Mucosa of descending colon (tissue), 3 donors: ENCODE data around the gene SEC24D. TPM values are rescaled to one million over a fixed set of nuclear protein-coding genes. Genes with fewer than 3 reads are reported as not detected.

Experiments used
- ATAC-seq: fragments of 200-7000 bp; cut with Tn5 transposase; one replicate; pipeline ENCODE4 v1.9.1; 2020; ENCODE audit warnings: mild to moderate bottlenecking, moderate library complexity
- DNase-seq, 3 donors: peaks; one replicate each; pipeline ENCODE4 v3.0.0-alpha.2; 2020
- H3K36me3 ChIP-seq: fragments of 200-600 bp; one replicate; pipeline ENCODE4 v1.8.0; 2021; ENCODE audit warnings: low read depth, mild to moderate bottlenecking
- H3K4me1 ChIP-seq: fragments of 200-600 bp; one replicate; pipeline ENCODE4 v1.8.0; 2021; ENCODE audit warnings: low read depth, mild to moderate bottlenecking
- H3K4me3 ChIP-seq: fragments of 200-600 bp; one replicate; pipeline ENCODE4 v1.8.0; 2021; ENCODE audit warnings: mild to moderate bottlenecking
- H3K9me3 ChIP-seq: fragments of 200-600 bp; one replicate; pipeline ENCODE4 v1.8.0; 2021; ENCODE audit warnings: mild to moderate bottlenecking
- CTCF ChIP-seq: fragments of 200-600 bp; IDR thresholded peaks from one replicate; pipeline ENCODE4 v1.8.0; 2022; ENCODE audit warnings: antibody characterized with exemption, mild to moderate bottlenecking
- intact Hi-C, 2 donors: fragments of 100-400 bp; cut with DNase I in 1 of 2; cut with micrococcal nuclease in 1 of 2; formaldehyde crosslinking; loops; one replicate each; pipeline versions ENCODE4 v1.11.0 to v1.11.1; 2022; cut with DNase I, micrococcal nuclease
- total RNA-seq, 3 donors: library from RNA; stranded (reverse); fragmentation: NEBNext Ultra II Directional in 2 of 3; extraction: Animal tissue kit (Norgen Biotek cat#: 25700) in 2 of 3; gene quantifications; one replicate each; pipeline versions ENCODE4 v1.2.1 to v1.2.4, GENCODE V29; 2021 to 2023
- donor health status: DM: no; HTN: no; CAD: no; lungs with moderate emphysema.
- donor health status: DM: no; HTN: no; CAD: no.
- donor health status: DM: no; HTN: yes; CAD: no.

SEC24D gene
- total RNA-seq, 3 donors from 2014 or later, result 22.1 to 55.6 (median 45.3) TPM

- Histone ChIP-seq H3K9me3 (no peaks in the 10 kb centered on the region), H3K36me3 (no peaks in the 10 kb centered on the region), H3K4me3 (no peak overlapping the region), H3K4me1 (peaks cover 2% of the 10 kb centered on the region)
- intact Hi-C loops, result no loop called here
- ATAC-seq (no peak), DNase-seq (no peak)
- TF ChIP-seq CTCF, result no peak
Measured at GRCh38 chr4:118756429-118756828, 79.5 kb downstream of the SEC24D start.

- intact Hi-C loops, result no loop called here
- TF ChIP-seq CTCF, result no peak
- Histone ChIP-seq H3K9me3 (no peaks in the 10 kb centered on the region), H3K4me3 (no peak overlapping the region), H3K4me1 (peaks cover 2% of the 10 kb centered on the region), H3K36me3 (no peaks in the 10 kb centered on the region)
- ATAC-seq, result no peak
- DNase-seq, result no peak
Measured at GRCh38 chr4:118755438-118756226, 80.3 kb downstream of the SEC24D start.

GRCh38 chr4:118754890-118755289 is 81.0 kb downstream of the SEC24D start:
- no peaks in the 10 kb centered on the region for H3K36me3 ChIP-seq
- H3K4me1 ChIP-seq, result peaks cover 2% of the 10 kb centered on the region
- no peaks in the 10 kb centered on the region for H3K9me3 ChIP-seq
- no peak for TF ChIP-seq CTCF
- intact Hi-C loops, result no loop called here
- H3K4me3 ChIP-seq, result no peak overlapping the region
- ATAC-seq (no peak), DNase-seq (no peak)

- no peaks in the 10 kb centered on the region for H3K36me3 ChIP-seq
- H3K4me1 ChIP-seq, result peaks cover 2% of the 10 kb centered on the region
- no peaks in the 10 kb centered on the region for H3K9me3 ChIP-seq
- no peak for ATAC-seq
- no peak overlapping the region for H3K4me3 ChIP-seq
- DNase-seq, result no peak
- intact Hi-C loops, result no loop called here
- no peak for TF ChIP-seq CTCF
Measured at GRCh38 chr4:118753685-118754084, 82.2 kb downstream of the SEC24D start.

- peaks cover 2% of the 10 kb centered on the region for H3K4me1 ChIP-seq
- no peaks in the 10 kb centered on the region for H3K36me3 ChIP-seq
Measured at GRCh38 chr4:118753096-118753495, 82.8 kb downstream of the SEC24D start.

More at GRCh38 chr4:118753096-118753495, 82.8 kb downstream of the SEC24D start:
- no peak overlapping the region for H3K4me3 ChIP-seq
- intact Hi-C loops, result no loop called here
- ATAC-seq, result no peak
- no peaks in the 10 kb centered on the region for H3K9me3 ChIP-seq
- no peak for DNase-seq
- TF ChIP-seq CTCF, result no peak
